Activated CD4-positive, alpha-beta T cell treated with anti-CD3 and anti-CD28 coated beads, Interleukin-2, amount 10 ng/mL, durations not matched to agents 7 days and 5 days (primary cell): ENCODE data around the gene MAN2C1. TPM values are rescaled to one million over a fixed set of nuclear protein-coding genes. Genes with fewer than 3 reads are reported as not detected.
"Not testable (repeated sequence)": the region's sequence is repeated elsewhere in the genome, so short reads cannot be mapped to it uniquely, and the experiment has no call there.

ENCODE experiments used
- CTCF ChIA-PET: fragments of 350-600 bp; sonication (Branson Sonifier 250); formaldehyde crosslinking; loops from one replicate; lab custom pipeline; 2021; ENCODE audit warnings: antibody characterized with exemption; lab: Charles Lee
- POLR2A ChIA-PET: fragments of 350-600 bp; sonication (Branson Sonifier 250); formaldehyde crosslinking; loops from one replicate; lab custom pipeline; 2021; ENCODE audit warnings: antibody characterized with exemption; lab: Charles Lee
- DNase-seq: peaks from one replicate; pipeline ENCODE4 v3.0.0-alpha.2; 2020
- H3K27ac Mint-ChIP-seq: one replicate; pipeline ENCODE4 v1.8.0; 2021; ENCODE audit warnings: mild to moderate bottlenecking, moderate library complexity, mixed read lengths
- H3K27me3 Mint-ChIP-seq: one replicate; pipeline ENCODE4 v1.8.0; 2021; ENCODE audit warnings: mixed read lengths
- H3K36me3 Mint-ChIP-seq: one replicate; pipeline ENCODE4 v1.8.0; 2021; ENCODE audit warnings: low read depth, mixed read lengths
- H3K4me1 Mint-ChIP-seq: one replicate; pipeline ENCODE4 v1.8.0; 2021; ENCODE audit warnings: mixed read lengths
- H3K4me3 Mint-ChIP-seq: one replicate; pipeline ENCODE4 v1.8.0; 2021; ENCODE audit warnings: mild to moderate bottlenecking, moderate library complexity, mixed read lengths
- H3K9me3 Mint-ChIP-seq: one replicate; pipeline ENCODE4 v1.8.0; 2021; ENCODE audit warnings: mixed read lengths
- total RNA-seq, 2 experiments: library from RNA; stranded (reverse); gene quantifications; one replicate each; pipeline ENCODE4 v1.2.3, GENCODE V29; 2021

MAN2C1 gene
- total RNA-seq, 2 experiments from 2014 or later = 151 to 205 TPM

GRCh38 chr15:75349851-75350588 is 18.4 kb downstream of the MAN2C1 start:
- ChIA-PET CTCF (interaction anchor here (1.3 to 1.9 kb wide), 2 partner anchors 10 to 18 kb away, joined by 3 to 7 read pairs; partner anchors contain the start of gene MAN2C1), POLR2A (interaction anchor here (0.5 kb wide), 1 partner anchor 327 kb away, joined by 3 read pairs; no protein-coding TSS in a partner anchor)
- Mint-ChIP-seq H3K27ac (peak overlapping the region; percentile 97), H3K36me3 (peaks cover 36% of the 10 kb centered on the region), H3K4me1 (peaks cover 35% of the 10 kb centered on the region), H3K4me3 (peak overlapping the region; percentile 62), H3K9me3 (peaks cover 14% of the 10 kb centered on the region), H3K27me3 (peaks cover 25% of the 10 kb centered on the region)
- peak; percentile 89 for DNase-seq

- Mint-ChIP-seq H3K4me1 (peaks cover 35% of the 10 kb centered on the region), H3K9me3 (peaks cover 14% of the 10 kb centered on the region), H3K27me3 (peaks cover 25% of the 10 kb centered on the region), H3K27ac (peak overlapping the region; percentile 97), H3K4me3 (peak overlapping the region; percentile 62), H3K36me3 (peaks cover 36% of the 10 kb centered on the region)
- DNase-seq, CTCF ChIA-PET: not testable (repeated sequence)
- POLR2A ChIA-PET = interaction anchor here (0.5 kb wide), 1 partner anchor 326 kb away, joined by 3 read pairs; no protein-coding TSS in a partner anchor
These were observed 19.1 kb downstream of the MAN2C1 start for GRCh38 chr15:75349351-75349669.

GRCh38 chr15:75348562-75349350 is 19.7 kb downstream of the MAN2C1 start:
- POLR2A ChIA-PET = no interaction called here
- Mint-ChIP-seq H3K4me3 (peak overlapping the region; percentile 62), H3K27me3 (peaks cover 25% of the 10 kb centered on the region), H3K4me1 (peaks cover 35% of the 10 kb centered on the region), H3K36me3 (peaks cover 36% of the 10 kb centered on the region), H3K27ac (peak overlapping the region; percentile 68), H3K9me3 (peaks cover 14% of the 10 kb centered on the region)
- CTCF ChIA-PET = interaction anchor here (1.0 kb wide), 1 partner anchor 19 kb away, joined by 4 read pairs; no protein-coding TSS in a partner anchor
- no peak for DNase-seq

- peaks cover 35% of the 10 kb centered on the region for H3K4me1 Mint-ChIP-seq
- H3K4me3 Mint-ChIP-seq = no peak overlapping the region
- ChIA-PET CTCF (interaction anchor here (1.0 to 1.4 kb wide), 3 partner anchors 8 to 20 kb away, joined by 3 to 4 read pairs (median 3); no protein-coding TSS in a partner anchor), POLR2A (interaction anchor here (0.6 kb wide), 1 partner anchor 957 kb away, joined by 12 read pairs; no protein-coding TSS in a partner anchor)
- H3K27me3 Mint-ChIP-seq = peaks cover 25% of the 10 kb centered on the region
- DNase-seq = no peak
- peaks cover 14% of the 10 kb centered on the region for H3K9me3 Mint-ChIP-seq
- H3K27ac Mint-ChIP-seq = peak overlapping the region; percentile 68
- H3K36me3 Mint-ChIP-seq = peaks cover 34% of the 10 kb centered on the region
These were observed 20.3 kb downstream of the MAN2C1 start for GRCh38 chr15:75348034-75348561.

- POLR2A ChIA-PET = interaction anchor here (0.6 kb wide), 1 partner anchor 958 kb away, joined by 12 read pairs; no protein-coding TSS in a partner anchor
- peaks cover 25% of the 10 kb centered on the region for H3K27me3 Mint-ChIP-seq
- peaks cover 34% of the 10 kb centered on the region for H3K36me3 Mint-ChIP-seq
- CTCF ChIA-PET = interaction anchor here (1.0 to 1.4 kb wide), 3 partner anchors 9 to 20 kb away, joined by 3 to 4 read pairs (median 3); no protein-coding TSS in a partner anchor
- peaks cover 35% of the 10 kb centered on the region for H3K4me1 Mint-ChIP-seq
- H3K9me3 Mint-ChIP-seq = peaks cover 14% of the 10 kb centered on the region
- H3K27ac Mint-ChIP-seq = peak overlapping the region; percentile 54
- H3K4me3 Mint-ChIP-seq = peak overlapping the region; percentile 61
- peak; percentile 28 for DNase-seq
These were observed 21.0 kb downstream of the MAN2C1 start for GRCh38 chr15:75347222-75348033.

GRCh38 chr15:75346796-75347221 is 21.6 kb downstream of the MAN2C1 start, which contains the start of gene NEIL1:
Gene NEIL1 (plus strand): TSS chr15:75347039. CDS start chr15:75348906, 1,867 bp downstream.
- no peak for DNase-seq
- H3K9me3 Mint-ChIP-seq = peaks cover 14% of the 10 kb centered on the region
- H3K27me3 Mint-ChIP-seq = peaks cover 25% of the 10 kb centered on the region
- H3K4me3 Mint-ChIP-seq = peak within 1 kb of the TSS; percentile 61
- H3K4me1 Mint-ChIP-seq = peaks cover 35% of the 10 kb centered on the region
- peaks cover 33% of the 10 kb centered on the region for H3K36me3 Mint-ChIP-seq
- peak within 1 kb of the TSS; percentile 54 for H3K27ac Mint-ChIP-seq
- CTCF ChIA-PET = interaction anchor here (1.1 to 1.4 kb wide), 2 partner anchors 9 to 10 kb away, joined by 3 read pairs; no protein-coding TSS in a partner anchor
- POLR2A ChIA-PET = no interaction called here

- peaks cover 15% of the 10 kb centered on the region for H3K36me3 Mint-ChIP-seq
- DNase-seq, H3K27ac Mint-ChIP-seq, H3K9me3 Mint-ChIP-seq, POLR2A ChIA-PET, H3K4me3 Mint-ChIP-seq: not testable (repeated sequence)
- CTCF ChIA-PET = interaction anchor here (1.5 to 2.2 kb wide), 2 partner anchors 9 to 24 kb away, joined by 4 to 6 read pairs; partner anchors contain the start of gene MAN2C1
- H3K27me3 Mint-ChIP-seq = peaks cover 22% of the 10 kb centered on the region
- peaks cover 12% of the 10 kb centered on the region for H3K4me1 Mint-ChIP-seq
These were observed 24.5 kb downstream of the MAN2C1 start for GRCh38 chr15:75343953-75344352.

GRCh38 chr15:75342221-75342620 is 26.2 kb downstream of the MAN2C1 start:
- POLR2A ChIA-PET = no interaction called here

GRCh38 chr15:75339531-75340240 is 28.7 kb downstream of the MAN2C1 start:
- no peak overlapping the region for H3K27ac Mint-ChIP-seq
- POLR2A ChIA-PET = no interaction called here

More at GRCh38 chr15:75342221-75342620, 26.2 kb downstream of the MAN2C1 start:
- Mint-ChIP-seq H3K27ac (no peak overlapping the region), H3K9me3 (peaks cover 2% of the 10 kb centered on the region), H3K27me3 (peaks cover 14% of the 10 kb centered on the region), H3K4me1 (peaks cover 11% of the 10 kb centered on the region), H3K36me3 (peaks cover 12% of the 10 kb centered on the region), H3K4me3 (no peak overlapping the region)
- CTCF ChIA-PET = interaction anchor here (0.8 kb wide), 1 partner anchor 338 kb away, joined by 3 read pairs; no protein-coding TSS in a partner anchor
- no peak for DNase-seq

GRCh38 chr15:75338661-75339240 is 29.7 kb downstream of the MAN2C1 start:
- Mint-ChIP-seq H3K4me3 (no peak overlapping the region), H3K36me3 (peaks cover 6% of the 10 kb centered on the region), H3K27ac (no peak overlapping the region), H3K27me3 (no peaks in the 10 kb centered on the region), H3K4me1 (peaks cover 20% of the 10 kb centered on the region), H3K9me3 (no peaks in the 10 kb centered on the region)
- no peak for DNase-seq
- ChIA-PET CTCF (no interaction called here), POLR2A (no interaction called here)

More at GRCh38 chr15:75339531-75340240, 28.7 kb downstream of the MAN2C1 start:
- Mint-ChIP-seq H3K4me3 (no peak overlapping the region), H3K36me3 (peaks cover 6% of the 10 kb centered on the region), H3K9me3 (no peaks in the 10 kb centered on the region), H3K4me1 (peaks cover 20% of the 10 kb centered on the region), H3K27me3 (no peaks in the 10 kb centered on the region)
- DNase-seq = no peak
- CTCF ChIA-PET = interaction anchor here (0.6 kb wide), 1 partner anchor 340 kb away, joined by 6 read pairs; no protein-coding TSS in a partner anchor
